Globus pallidus (tissue), 1 donor: ENCODE data around the gene TBX10.
A peak's percentile ranks its signal among the peaks of the same experiment; 100 is the strongest.
"Not testable (repeated sequence)": the region's sequence is repeated elsewhere in the genome, so short reads cannot be mapped to it uniquely, and the experiment has no call there.

Experiments
- DNase-seq: peaks from one replicate; pipeline ENCODE4 v3.0.0-alpha.2; 2015; ENCODE audit warnings: low spot score

TBX10 gene

DNA sequence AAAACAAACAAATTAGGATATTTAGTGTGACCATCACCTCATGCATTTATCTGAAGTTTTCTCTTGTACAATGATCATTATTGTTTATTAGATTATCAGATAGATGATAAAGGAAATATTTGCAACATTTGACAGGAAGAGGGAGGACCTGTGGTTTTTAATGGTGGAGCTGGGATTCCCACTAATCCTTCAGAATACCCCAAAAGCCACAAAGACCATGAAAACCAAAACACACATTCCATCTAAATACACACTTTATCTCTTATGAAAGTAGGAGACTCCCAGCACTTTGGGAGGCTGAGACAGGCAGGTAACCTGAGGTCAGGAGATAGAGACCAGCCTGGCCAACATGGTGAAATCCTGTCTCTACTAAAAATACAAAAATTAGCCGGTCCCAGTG is 40.4 kb downstream of the TBX10 start:
- DNase-seq = no peak

DNA sequence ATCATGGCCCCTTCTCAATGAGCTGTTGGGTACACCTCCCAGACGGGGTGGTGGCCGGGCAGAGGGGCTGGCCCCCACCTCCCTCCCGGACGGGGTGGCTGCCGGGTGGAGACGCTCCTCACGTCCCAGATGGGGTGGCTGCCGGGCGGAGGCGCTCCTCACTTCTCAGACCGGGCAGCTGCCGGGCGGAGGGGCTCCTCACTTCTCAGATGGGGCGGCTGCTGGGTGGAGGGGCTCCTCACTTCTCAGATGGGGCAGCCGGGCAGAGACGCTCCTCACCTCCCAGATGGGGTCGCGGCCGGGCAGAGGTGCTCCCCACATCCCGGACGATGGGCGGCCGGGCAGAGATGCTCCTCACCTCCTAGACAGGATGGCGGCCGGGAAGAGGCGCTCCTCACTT is 41.6 kb downstream of the TBX10 start:
- DNase-seq = not testable (repeated sequence)

DNA sequence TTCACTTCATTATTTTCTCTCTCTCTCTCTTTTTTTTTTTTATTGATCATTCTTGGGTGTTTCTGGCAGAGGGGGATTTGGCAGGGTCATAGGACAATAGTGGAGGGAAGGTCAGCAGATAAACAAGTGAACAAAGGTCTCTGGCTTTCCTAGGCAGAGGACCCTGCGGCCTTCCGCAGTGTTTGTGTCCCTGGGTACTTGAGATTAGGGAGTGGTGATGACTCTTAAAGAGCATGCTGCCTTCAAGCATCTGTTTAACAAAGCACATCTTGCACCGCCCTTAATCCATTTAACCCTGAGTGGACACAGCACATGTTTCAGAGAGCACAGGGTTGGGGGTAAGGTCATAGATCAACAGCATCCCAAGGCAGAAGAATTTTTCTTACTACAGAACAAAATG is 42.1 kb downstream of the TBX10 start:
- DNase-seq = not testable (repeated sequence)

DNA sequence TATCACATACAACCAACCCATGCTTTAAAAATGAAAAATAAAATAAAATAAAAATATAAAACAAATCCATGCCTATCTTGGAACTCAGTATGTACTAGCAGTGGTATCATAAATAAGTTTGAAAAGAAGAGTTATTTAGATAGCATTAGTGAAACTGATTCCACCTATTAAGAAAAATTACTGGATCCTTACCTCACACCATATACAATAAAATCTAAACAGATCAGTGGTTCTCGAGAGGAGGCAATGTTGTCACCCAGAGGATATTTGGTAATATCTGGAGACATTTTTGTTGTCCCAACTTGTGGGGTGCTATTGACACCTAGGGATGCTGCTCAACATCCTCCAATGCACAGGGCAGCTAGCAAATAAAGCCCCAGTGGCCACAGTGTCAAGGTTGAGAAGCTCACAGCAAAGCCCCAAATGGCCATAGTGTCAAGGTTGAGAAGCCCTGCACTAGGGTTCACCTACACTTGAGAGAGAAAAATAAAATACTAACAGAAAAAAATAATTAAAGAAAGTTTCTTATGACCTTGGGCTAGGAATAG is 42.7 kb downstream of the TBX10 start:
- DNase-seq = no peak

DNA sequence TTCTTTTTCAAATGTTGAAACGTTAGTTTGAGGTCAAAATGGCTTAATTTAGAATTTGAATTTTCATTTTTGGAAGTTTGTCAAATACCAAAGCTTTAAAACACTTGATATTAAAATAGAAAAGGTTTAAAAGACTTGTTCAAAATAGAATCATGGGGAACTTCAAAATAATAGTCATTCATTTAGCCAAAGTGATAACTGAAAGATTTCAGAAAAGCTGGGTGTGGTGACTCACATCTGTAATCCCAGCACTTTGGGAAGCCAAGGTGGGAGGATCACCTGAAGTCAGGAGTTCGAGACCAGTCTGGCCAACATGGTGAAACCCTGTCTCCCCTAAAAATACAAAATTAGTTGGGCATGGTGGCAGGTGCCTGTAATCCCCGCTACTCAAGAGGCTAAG is 45.1 kb downstream of the TBX10 start:
- no peak for DNase-seq

DNA sequence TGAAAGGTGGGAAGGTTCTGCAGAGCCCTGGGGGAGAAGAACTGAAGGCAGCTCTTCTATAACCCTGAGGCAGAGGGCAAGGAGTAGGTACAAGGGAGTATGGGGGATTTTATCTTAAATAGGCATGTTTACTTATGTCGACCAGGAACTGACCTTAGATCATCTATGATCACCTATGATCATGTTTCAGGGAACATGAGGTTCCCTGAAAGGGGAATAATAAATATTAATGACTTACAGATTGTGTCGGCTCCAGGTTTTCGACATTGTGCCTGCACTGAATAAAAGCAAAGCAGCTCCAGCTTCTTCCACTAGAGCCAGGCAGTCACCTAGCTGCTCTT is 46.0 kb downstream of the TBX10 start:
- no peak for DNase-seq

DNA sequence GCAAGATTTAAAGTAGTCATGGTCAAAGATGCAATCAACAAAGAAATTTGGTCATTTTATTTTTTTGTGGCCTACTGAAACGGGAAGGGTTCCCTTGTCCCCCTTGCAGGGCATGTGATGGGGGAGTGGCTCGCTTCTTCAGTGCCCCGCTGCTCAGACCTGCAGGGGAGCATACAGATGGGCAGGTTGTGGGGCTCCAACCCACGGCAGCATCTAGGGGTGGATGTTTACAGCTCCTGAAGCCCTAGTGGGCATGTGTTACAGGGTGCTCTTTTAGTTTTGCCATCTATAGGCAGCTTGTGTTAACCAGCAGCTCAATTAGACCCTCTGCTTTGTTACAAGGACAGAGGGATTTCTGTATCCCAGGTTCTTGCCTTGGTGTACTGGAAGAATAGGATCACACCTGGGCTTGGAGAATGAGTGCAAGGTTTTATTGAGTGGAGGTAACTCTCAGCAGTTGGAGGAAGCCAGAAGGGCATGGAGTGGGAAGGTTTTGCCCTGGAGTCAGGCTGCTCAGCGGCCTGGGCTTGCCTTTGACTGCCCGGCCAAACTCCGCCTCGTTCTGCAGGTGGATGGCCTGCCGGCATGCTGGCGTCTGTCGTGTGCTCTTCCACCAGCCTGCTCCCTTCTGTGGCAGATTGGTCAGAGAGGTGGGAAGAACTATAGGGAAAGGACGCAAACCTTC is 46.5 kb downstream of the TBX10 start:
- DNase-seq = no peak

DNA sequence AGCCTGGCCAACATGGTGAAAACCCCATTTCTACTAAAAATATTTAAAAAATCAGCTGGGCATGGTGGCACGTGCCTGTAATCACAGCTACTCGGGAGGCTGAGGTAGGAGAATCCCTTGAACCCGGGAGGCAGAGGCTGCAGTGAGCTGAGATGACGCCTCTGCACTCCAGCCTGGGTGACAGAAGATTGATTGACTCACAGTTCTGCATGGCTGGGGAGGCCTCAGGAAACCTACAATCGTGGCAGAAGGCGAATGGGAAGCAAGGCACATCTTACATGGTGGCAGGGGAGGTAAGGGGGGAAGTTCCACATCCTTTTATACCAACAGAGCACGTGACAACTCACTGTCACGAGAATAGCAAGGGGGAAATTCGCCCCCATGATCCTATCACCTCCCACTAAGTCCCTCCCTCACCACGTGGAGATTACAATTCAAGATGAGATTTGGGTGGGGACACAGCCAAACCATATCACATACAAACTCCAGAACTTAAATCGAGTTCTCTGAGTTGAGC is 50.6 kb downstream of the TBX10 start:
- not testable (repeated sequence) for DNase-seq

DNA sequence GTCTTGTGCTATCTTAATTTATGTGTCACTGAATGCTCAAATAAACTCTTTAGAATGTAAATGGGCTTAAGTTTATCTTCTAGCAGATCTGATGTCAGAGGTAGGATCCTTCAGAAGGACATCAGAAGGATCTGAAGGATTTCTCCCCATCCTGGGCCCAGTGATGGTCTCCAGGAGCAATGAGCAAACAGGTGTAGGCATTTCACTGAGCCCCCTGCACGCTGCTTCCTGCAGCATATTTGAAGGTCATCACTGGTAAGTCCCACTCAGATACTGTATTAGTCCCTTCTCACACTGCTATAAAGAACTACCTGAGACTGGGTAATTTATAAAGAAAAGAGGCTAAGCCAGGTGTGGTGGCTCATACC is 51.4 kb downstream of the TBX10 start:
- DNase-seq = no peak

DNA sequence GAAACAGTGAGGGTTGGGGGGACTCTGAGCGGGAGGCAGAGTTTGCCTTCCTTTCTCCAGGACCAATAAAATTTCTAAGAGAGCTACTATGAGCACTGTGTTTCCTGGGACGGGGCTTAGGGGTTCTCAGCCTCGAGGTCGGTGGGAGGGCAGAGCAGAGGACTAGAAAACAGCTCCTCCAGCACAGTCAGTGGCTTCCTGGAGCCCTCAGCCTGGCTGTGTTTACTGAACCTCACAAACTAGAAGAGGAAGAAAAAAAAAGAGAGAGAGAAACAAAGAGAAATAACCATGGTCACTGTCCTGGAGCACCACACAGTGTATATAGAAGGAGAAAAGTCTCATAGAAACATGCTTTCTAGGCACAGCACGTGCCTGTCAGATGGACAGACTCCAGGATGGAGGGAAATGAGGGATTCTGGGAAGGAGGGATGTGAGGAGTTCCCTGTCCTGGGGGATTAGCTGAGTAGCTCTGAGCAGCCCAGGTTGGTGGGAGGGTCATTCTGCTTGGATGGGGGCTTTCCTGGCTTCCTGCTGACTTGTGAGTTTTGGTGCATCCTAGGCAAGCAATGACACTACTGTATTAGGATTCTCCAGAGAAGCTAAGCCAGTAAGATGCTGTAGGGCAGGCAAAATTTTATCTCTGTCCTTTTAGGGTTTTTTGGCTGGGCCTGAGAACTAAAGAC is 52.9 kb downstream of the TBX10 start:
- DNase-seq = no peak

DNA sequence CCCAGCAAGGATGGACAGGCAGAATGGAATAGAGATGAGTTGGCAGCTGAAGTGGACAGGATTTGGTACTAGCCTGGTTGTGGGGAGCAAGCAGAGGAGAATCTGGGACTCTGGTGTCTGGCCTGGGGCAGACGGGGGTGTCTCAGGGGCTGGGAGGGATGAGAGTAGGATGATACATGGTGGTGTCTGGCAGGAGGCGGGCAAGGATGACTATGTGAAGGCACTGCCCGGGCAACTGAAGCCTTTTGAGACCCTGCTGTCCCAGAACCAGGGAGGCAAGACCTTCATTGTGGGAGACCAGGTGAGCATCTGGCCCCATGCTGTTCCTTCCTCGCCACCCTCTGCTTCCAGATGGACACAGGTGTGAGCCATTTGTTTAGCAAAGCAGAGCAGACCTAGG is 53.7 kb downstream of the TBX10 start:
- DNase-seq = no peak

DNA sequence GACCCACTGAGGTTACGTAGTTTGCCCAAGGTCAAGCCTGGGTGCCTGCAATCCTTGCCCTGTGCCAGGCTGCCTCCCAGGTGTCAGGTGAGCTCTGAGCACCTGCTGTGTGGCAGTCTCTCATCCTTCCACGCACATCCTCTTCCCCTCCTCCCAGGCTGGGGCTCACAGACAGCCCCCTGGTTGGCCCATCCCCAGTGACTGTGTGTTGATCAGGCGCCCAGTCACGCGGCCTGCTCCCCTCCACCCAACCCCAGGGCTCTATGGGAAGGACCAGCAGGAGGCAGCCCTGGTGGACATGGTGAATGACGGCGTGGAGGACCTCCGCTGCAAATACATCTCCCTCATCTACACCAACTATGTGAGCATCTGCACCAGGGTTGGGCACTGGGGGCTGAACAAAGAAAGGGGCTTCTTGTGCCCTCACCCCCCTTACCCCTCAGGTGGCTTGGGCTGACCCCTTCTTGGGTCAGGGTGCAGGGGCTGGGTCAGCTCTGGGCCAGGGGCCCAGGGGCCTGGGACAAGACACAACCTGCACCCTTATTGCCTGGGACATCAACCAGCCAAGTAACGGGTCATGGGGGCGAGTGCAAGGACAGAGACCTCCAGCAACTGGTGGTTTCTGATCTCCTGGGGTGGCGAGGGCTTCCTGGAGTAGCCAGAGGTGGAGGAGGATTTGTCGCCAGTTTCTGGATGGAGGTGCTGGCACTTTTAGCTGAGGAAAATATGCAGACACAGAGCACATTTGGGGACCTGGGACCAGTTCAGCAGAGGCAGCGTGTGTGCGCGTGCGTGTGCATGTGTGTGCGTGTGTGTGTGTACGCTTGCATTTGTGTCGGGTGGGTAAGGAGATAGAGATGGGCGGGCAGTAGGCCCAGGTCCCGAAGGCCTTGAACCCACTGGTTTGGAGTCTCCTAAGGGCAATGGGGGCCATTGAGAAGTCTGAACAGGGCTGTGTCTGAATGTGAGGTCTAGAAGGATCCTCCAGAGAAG is 54.4 kb downstream of the TBX10 start:
- DNase-seq = no peak

DNA sequence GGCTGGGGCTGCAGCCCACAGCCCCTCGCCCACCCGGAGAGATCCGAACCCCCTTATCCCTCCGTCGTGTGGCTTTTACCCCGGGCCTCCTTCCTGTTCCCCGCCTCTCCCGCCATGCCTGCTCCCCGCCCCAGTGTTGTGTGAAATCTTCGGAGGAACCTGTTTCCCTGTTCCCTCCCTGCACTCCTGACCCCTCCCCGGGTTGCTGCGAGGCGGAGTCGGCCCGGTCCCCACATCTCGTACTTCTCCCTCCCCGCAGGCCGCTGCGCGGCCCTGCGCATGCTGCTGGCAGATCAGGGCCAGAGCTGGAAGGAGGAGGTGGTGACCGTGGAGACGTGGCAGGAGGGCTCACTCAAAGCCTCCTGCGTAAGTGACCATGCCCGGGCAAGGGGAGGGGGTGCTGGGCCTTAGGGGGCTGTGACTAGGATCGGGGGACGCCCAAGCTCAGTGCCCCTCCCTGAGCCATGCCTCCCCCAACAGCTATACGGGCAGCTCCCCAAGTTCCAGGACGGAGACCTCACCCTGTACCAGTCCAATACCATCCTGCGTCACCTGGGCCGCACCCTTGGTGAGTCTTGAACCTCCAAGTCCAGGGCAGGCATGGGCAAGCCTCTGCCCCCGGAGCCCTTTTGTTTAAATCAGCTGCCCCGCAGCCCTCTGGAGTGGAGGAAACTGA is 55.2 kb downstream of the TBX10 start:
- DNase-seq = peak; percentile 54

DNA sequence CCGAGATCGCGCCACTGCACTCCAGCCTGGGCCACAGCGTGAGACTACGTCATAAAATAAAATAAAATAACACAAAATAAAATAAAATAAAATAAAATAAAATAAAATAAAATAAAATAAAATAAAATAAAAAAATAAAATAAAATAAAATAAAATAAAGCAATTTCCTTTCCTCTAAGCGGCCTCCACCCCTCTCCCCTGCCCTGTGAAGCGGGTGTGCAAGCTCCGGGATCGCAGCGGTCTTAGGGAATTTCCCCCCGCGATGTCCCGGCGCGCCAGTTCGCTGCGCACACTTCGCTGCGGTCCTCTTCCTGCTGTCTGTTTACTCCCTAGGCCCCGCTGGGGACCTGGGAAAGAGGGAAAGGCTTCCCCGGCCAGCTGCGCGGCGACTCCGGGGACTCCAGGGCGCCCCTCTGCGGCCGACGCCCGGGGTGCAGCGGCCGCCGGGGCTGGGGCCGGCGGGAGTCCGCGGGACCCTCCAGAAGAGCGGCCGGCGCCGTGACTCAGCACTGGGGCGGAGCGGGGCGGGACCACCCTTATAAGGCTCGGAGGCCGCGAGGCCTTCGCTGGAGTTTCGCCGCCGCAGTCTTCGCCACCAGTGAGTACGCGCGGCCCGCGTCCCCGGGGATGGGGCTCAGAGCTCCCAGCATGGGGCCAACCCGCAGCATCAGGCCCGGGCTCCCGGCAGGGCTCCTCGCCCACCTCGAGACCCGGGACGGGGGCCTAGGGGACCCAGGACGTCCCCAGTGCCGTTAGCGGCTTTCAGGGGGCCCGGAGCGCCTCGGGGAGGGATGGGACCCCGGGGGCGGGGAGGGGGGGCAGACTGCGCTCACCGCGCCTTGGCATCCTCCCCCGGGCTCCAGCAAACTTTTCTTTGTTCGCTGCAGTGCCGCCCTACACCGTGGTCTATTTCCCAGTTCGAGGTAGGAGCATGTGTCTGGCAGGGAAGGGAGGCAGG is 56.0 kb downstream of the TBX10 start, which contains the start of gene GSTP1:
GSTP1 (plus strand) TSS at position 566 of the 958 bp plus-strand sequence; CDS start at position 598, 32 bp downstream.
- DNase-seq = peak; percentile 90

DNA sequence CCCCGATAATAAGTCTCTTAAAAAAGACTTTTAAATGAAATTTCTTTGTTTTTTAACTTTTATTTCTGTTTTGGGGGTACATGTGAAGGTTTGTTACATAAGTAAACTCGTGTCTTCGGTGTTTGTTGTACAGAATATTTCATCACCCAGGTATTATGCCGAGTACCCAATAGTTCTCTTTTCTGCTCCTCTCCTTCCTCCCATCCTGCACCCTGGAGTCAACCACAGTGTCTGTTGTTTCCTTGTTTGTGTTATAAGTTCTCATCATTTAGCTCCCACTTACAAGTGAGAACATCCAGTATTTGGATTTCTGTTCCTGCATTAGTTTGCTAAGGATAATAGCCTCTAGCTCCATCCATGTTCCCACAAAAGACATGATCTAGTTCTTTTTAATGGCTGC is 57.6 kb downstream of the TBX10 start:
- no peak for DNase-seq

DNA sequence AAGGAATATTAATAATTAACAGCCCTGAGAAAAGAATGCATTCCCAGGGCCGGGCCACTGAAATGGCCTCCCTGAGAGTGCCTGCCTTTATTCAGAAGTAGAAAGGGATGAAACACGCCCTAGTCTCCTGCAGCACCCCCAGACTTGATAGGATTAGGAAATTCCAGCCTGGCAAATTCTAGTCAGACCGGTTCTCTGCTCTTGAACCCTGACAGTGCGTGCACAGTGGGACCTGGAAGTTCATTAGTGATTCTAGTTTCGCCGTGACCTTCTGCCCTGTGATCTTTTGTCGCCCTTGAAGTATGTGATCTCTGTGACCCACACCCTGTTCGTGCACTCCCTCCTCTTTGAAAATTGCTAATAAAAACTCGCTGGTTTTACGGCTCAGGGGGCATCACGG is 58.1 kb downstream of the TBX10 start:
- DNase-seq = no peak
